ENCODE measurements around the gene FXYD2. TPM values are rescaled to one million over a fixed set of nuclear protein-coding genes. Genes with fewer than 3 reads are reported as not detected.

Gene FXYD2
- total RNA-seq, 2 experiments from 2014 or later, result 28.0 to 31.2 TPM

DNA sequence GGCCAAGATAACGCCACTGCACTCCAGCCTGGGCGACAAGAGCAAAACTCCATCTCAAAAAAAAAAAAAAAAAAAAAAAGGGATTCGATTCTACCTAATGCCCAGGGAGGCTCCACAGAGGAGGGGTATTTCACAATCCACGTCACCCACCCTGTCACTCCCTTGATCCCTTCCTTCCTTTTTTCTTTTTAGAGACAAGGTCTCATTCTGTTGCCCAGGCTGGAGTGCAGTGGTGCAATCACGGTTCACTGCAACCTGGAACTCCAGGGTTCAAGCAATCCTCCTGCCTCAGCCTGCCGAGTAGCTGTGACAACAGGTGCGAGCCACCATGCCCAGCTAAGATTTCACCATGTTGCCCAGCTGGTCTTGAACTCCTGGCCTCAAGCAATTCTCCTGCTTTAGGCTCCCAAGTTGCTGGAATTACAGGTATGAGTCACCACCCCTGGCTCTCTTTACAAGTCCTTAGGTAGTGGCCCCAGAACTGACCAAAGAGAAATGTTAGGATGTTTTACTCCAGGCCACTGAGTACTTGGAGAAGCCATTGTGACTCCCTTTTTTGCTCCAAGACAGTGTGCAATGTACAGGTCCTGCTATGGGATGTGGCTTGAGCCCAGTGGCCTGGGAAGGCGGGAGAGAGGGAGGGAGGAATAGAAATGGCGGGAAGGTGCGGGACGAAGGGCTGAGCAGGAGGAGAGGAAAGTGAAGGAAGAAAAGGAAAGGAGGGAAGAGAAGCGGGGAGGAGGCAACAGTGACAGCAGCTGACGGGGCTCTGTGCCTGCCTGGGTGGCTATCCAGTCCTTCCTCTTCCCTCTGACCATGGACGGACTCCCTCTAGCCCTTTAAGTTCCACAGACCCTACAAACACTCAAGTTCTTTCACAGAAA, 11.8 kb upstream of the FXYD2 start:
- POLR2A ChIA-PET, result no interaction called here
- DNase-seq, result no peak
- Mint-ChIP-seq H3K4me1 (peaks cover 13% of the 10 kb centered on the region), H3K4me3 (no peak overlapping the region), H3K9me3 (no peaks in the 10 kb centered on the region), H3K27me3 (peaks cover 8% of the 10 kb centered on the region), H3K27ac (no peak overlapping the region), H3K36me3 (no peaks in the 10 kb centered on the region)
- no peak for ATAC-seq (ENCODE audit: low read depth)

DNA sequence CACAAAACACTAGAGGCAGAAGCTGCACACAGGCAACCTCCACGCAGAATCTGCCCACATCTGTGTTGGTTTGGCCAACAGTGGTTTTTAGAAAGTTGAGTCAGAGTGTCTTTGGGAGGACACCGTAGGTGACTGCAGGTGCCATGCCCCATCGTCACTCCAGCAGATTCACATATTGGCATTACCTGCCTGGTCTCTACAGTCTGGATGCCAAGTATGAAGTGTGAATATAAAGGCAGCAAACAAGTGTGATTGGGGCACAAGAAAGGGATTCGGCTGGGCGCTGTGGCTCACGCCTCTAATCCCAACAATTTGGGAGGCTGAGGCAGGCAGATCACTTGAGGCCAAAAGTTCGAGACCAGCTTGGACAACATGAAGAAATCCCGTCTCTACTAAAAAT, 11.0 kb upstream of the FXYD2 start:
- H3K4me1 Mint-ChIP-seq, result peaks cover 20% of the 10 kb centered on the region
- peaks cover 8% of the 10 kb centered on the region for H3K27me3 Mint-ChIP-seq
- no peaks in the 10 kb centered on the region for H3K9me3 Mint-ChIP-seq
- POLR2A ChIA-PET, result interaction anchor here (1.6 kb wide), 1 partner anchor 106 kb away, joined by 3 read pairs; no protein-coding TSS in a partner anchor
- no peaks in the 10 kb centered on the region for H3K36me3 Mint-ChIP-seq
- DNase-seq, result no peak
- no peak overlapping the region for H3K4me3 Mint-ChIP-seq
- H3K27ac Mint-ChIP-seq, result no peak overlapping the region
- no peak for ATAC-seq (ENCODE audit: low read depth)

DNA sequence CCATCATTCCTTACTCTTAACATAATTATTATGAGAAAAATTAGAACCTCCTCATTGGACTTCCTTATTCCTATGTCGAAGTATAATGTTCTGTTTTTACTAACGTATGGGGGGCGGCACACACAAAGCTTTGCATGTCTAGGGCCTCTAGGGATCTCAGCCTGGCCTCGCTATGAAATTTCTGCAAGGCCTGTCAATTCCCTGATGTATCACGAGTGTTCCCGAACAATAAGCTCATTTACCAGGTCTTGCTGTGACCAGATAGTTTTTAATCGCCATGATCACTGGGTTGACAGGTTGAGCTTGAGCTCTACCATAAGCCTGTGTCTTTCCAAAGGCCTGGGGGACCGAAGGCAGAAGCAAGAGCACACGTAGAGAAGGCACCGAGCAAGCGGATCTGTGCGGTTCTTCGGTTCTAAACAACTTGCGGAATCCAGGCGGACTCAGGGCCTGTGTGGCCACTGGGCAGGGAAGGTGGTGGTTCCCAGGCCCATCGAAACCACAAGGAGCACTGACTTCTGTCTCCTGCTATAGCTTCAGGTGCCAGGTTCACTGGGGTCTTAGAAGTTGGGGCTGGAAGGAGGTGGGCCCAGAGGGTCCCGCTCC, 10.4 kb upstream of the FXYD2 start:
- Mint-ChIP-seq H3K36me3 (no peaks in the 10 kb centered on the region), H3K9me3 (no peaks in the 10 kb centered on the region), H3K4me3 (no peak overlapping the region), H3K27ac (no peak overlapping the region), H3K4me1 (peaks cover 27% of the 10 kb centered on the region), H3K27me3 (peaks cover 8% of the 10 kb centered on the region)
- POLR2A ChIA-PET, result interaction anchor here (1.6 kb wide), 1 partner anchor 107 kb away, joined by 3 read pairs; no protein-coding TSS in a partner anchor
- no peak for DNase-seq
- no peak for ATAC-seq (ENCODE audit: low read depth)

DNA sequence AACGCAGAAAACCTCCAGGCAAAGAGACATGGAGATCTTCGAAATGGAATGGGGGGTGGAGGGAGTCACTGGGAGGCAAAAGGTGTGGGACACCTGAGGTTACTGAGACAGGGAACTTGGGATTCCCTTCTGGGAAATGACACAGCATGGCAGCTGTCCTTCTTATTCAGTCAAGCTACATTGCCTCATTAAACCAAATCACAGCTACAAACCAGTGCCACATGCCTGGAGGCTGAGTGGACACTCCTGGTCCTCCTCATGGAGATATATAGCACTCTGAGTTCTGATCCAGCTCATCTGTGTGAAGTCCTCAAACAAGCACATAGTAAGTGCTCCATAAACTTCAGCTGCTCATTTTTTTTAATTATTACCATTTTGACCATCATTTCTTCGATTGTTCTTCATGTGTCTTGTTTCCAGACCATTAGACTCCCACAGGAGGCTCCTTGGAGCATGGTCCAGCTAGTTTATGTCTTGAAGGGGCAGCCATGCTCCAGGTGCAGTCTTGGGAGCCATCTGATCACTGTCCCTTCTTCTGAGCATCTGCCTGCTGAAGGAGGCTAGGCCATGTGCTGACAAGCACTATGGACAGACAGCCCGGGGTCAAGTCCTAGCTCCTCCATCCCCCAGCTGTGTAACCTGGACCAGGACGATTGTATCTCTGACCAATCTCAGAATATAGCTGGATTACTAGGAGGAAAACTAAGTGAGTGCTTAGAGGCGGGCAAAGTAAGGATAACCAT, 9.7 kb upstream of the FXYD2 start:
- POLR2A ChIA-PET, result interaction anchor here (1.6 kb wide), 1 partner anchor 107 kb away, joined by 3 read pairs; no protein-coding TSS in a partner anchor
- Mint-ChIP-seq H3K36me3 (no peaks in the 10 kb centered on the region), H3K4me1 (peaks cover 30% of the 10 kb centered on the region), H3K4me3 (no peak overlapping the region), H3K27me3 (peaks cover 8% of the 10 kb centered on the region), H3K9me3 (no peaks in the 10 kb centered on the region), H3K27ac (peak overlapping the region; percentile 65)
- no peak for DNase-seq
- no peak for ATAC-seq (ENCODE audit: low read depth)

DNA sequence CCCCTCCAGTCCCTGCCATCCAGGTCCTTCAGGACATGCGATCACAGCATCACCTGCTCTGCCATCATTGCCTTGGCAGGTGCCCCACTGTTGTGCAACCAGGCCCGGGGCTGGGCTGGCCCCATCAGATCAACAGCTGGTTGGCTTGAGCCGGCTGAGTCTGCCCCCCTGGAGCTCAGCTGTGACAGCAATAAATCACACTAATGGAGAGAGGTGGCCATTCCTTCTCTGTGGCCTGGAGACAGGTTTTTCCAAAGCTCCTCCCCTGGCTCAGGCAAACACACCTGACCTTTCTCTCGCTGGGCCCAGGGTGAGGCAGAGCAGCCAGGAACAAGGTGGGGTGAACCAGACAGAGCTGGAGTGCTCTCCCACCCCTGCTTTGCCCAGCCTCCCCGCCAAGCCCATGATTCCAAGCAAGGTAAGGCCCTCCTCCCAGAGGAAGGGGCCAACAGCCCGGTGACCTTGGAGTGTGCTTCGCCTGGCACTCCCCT, 8.9 kb upstream of the FXYD2 start:
- Mint-ChIP-seq H3K4me3 (no peak overlapping the region), H3K27me3 (peaks cover 6% of the 10 kb centered on the region), H3K36me3 (no peaks in the 10 kb centered on the region), H3K4me1 (peaks cover 33% of the 10 kb centered on the region), H3K9me3 (no peaks in the 10 kb centered on the region), H3K27ac (no peak overlapping the region)
- no peak for DNase-seq
- no peak for ATAC-seq (ENCODE audit: low read depth)
- POLR2A ChIA-PET, result interaction anchor here (0.8 kb wide), 1 partner anchor 9 kb away, joined by 3 read pairs; the partner anchor contains the start of gene FXYD2

DNA sequence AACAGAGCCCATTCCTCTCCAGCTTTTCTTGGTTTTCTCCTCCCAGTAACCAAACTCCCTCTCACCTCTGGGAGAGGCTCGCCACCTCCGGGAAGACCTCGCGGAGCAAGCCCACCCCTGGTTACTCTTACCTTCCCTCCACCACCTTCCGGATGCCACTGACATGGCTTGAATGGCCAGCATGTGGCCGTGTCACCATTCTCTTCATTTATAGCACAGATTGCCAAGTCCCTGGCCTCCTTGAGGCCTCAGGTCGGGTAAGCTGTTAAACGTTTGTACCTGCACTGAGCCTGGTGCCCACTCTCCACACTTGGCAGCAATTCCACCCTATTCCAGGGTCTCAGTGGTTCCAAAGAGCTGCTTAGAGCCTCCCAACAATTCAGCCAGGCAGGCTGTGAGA, 8.0 kb upstream of the FXYD2 start:
- Mint-ChIP-seq H3K9me3 (no peaks in the 10 kb centered on the region), H3K36me3 (no peaks in the 10 kb centered on the region), H3K4me1 (peaks cover 35% of the 10 kb centered on the region), H3K27ac (peak overlapping the region; percentile 73), H3K4me3 (no peak overlapping the region), H3K27me3 (peaks cover 2% of the 10 kb centered on the region)
- POLR2A ChIA-PET, result no interaction called here
- DNase-seq (no peak), ATAC-seq (ENCODE audit: low read depth) (no peak)

DNA sequence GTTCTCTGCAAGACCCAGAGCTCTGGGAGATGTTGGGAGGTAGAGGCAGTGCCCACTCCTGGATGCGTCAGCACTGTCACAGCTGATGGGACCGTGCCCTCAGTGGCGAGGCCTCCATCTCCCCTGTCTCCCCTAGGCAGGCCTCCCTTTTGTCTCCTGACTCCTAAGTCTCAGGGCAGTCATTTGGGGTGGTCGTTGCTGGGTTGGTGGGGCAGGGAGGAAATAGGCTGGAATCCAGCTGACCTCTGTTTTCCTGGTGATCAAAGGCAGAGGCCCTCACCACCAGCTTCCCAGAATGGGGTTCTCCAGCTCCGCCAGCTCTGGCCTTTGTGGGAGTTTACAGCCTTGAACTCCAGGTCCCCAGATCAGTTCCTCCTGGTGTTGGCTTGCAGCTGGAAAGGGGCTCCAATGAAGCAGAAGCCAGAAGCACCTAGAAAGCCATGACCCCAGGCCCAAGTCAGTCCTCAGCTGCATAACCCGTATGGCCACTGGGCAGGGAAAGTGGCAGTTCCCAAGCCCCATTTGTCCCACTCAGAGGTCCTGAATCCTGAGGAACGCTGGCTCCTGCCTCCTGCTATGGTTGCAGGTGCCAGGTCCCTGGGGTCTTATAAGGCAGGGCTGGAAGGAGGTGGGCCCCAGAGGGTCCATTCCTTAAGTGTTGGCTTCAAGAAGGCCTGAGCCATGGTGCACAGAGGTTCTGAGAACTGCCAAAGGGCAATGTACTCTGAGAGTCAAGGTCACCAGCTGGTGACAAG, 7.3 kb upstream of the FXYD2 start:
- H3K4me3 Mint-ChIP-seq, result no peak overlapping the region
- H3K4me1 Mint-ChIP-seq, result peaks cover 38% of the 10 kb centered on the region
- DNase-seq (peak; percentile 23), ATAC-seq (ENCODE audit: low read depth) (no peak)
- POLR2A ChIA-PET, result no interaction called here
- no peaks in the 10 kb centered on the region for H3K36me3 Mint-ChIP-seq
- H3K9me3 Mint-ChIP-seq, result no peaks in the 10 kb centered on the region
- peak overlapping the region; percentile 93 for H3K27ac Mint-ChIP-seq
- H3K27me3 Mint-ChIP-seq, result peaks cover 2% of the 10 kb centered on the region

DNA sequence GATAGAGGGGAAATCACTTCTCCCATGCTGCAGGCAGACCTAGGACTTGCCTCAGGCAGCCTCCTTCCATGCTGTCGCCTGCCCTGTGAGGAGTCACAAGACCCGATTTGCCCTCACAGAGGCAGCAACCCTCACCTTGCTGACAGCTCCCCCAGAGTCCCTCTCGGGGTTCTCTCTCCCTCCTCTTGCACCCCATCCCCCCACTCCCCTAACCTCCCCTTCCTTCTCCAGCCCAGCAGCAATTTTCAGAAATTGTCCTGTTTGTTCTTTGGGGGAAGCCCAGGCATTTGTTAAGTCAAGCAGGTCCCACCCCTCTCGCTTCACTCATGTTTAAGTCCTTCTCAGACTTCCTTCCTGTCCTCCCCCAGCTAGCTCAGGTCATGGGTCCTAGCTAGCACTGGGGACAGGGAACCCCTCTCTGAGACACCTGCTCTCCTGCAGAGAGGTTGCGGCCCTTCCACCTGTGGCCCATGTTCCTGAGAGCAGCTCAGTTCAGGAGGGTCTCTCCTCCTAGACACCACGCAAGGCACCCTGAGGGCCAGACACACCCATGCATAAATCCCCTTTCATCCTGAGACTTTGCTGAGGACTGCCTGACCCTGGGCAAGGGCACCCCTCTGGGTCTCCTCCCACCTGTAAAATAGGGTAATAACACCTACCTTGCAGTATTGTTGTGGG, 6.3 kb upstream of the FXYD2 start:
- POLR2A ChIA-PET, result interaction anchor here (0.7 to 1.3 kb wide), 2 partner anchors 79 to 222 kb away, joined by 3 to 4 read pairs; no protein-coding TSS in a partner anchor
- Mint-ChIP-seq H3K4me3 (peak overlapping the region; percentile 54), H3K4me1 (peaks cover 45% of the 10 kb centered on the region), H3K27me3 (no peaks in the 10 kb centered on the region), H3K36me3 (no peaks in the 10 kb centered on the region), H3K9me3 (no peaks in the 10 kb centered on the region), H3K27ac (peak overlapping the region; percentile 93)
- ATAC-seq (ENCODE audit: low read depth) (peak; percentile 20), DNase-seq (peak; percentile 43)

DNA sequence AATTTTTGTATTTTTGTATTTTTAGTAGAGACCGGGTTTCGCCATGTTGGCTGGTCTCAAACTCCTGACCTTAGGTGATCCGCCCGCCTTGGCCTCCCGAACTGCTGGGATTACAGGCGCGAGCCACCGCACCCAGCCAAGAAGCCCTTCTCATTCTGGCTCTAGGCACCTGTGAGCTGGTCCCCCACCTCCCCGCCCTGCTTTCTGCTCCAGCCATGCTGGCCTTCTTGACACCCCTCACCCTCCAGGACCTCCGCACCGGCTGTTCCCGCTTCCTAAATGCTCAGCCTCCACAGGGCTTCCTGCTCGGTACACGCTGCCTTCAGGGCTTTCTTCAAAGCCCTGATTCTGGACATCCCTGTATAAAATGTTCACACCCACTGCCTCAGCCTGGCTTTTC, 5.5 kb upstream of the FXYD2 start:
- ATAC-seq (ENCODE audit: low read depth), result no peak
- H3K27me3 Mint-ChIP-seq, result no peaks in the 10 kb centered on the region
- no peaks in the 10 kb centered on the region for H3K9me3 Mint-ChIP-seq
- POLR2A ChIA-PET, result interaction anchor here (1.3 kb wide), 1 partner anchor 223 kb away, joined by 4 read pairs; no protein-coding TSS in a partner anchor
- H3K4me3 Mint-ChIP-seq, result peak overlapping the region; percentile 54
- peak overlapping the region; percentile 93 for H3K27ac Mint-ChIP-seq
- H3K4me1 Mint-ChIP-seq, result peaks cover 47% of the 10 kb centered on the region
- peak; percentile 31 for DNase-seq
- H3K36me3 Mint-ChIP-seq, result no peaks in the 10 kb centered on the region

DNA sequence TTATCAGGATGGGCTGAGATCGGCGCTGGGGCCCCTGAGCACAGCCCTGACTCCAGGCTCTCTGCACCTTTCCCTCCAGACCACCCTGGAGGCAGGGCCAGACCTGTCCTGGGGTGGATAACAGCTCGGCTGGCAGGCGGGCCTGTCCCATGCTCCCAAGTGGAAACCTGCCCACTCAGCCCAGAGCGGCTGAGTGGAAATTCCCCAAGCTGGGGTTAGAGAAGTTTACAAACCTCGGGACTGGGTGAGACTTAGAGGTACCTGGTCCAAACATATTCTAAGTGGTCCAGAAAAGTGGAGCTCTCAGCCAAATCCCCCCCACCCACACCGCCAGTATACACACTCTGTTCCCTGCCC, 4.8 kb upstream of the FXYD2 start:
- Mint-ChIP-seq H3K9me3 (no peaks in the 10 kb centered on the region), H3K4me1 (peaks cover 52% of the 10 kb centered on the region), H3K27me3 (no peaks in the 10 kb centered on the region), H3K27ac (peak overlapping the region; percentile 94), H3K36me3 (no peaks in the 10 kb centered on the region), H3K4me3 (no peak overlapping the region)
- DNase-seq, result no peak
- POLR2A ChIA-PET, result interaction anchor here (1.3 kb wide), 1 partner anchor 156 kb away, joined by 4 read pairs; the partner anchor contains the start of gene IL10RA
- no peak for ATAC-seq (ENCODE audit: low read depth)

DNA sequence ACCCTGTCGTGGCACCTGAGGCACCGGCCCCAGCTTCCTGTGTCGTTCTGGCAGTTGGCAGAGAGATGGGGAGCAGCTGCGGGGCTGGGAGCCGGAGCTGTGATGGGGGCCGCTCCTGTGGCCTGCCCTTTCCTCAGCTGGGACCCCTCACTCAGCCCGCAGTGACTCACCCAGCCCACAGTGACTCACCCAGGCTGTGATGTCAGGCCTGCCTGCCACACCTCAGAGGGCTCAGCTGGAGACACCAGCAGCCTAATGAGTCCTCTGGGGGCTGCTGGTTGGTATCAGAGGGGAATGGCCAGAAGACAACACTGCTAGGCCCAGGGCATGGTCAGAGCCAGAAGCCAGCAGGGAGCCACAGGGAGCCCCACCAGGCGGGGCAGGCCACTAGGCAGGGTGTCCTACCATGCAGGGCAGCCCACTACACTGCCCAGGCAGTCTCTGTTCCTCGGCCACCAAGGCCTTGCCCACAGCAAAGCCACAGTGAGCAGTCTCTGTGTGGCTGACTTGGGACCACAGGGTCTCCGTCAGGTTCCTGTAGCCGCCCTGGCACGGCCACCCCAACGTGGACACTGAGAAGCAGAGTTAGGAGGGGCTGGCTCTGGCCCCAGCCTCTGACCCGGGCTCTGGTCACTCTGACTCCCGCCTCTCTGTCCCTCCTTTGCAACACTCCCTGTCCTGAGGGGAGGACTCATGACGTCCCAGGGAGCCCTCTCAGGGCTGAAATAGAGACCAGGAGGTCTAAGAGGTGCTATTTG, 4.2 kb upstream of the FXYD2 start:
- Mint-ChIP-seq H3K36me3 (no peaks in the 10 kb centered on the region), H3K4me1 (peaks cover 58% of the 10 kb centered on the region), H3K4me3 (peak overlapping the region; percentile 73), H3K27me3 (no peaks in the 10 kb centered on the region), H3K9me3 (no peaks in the 10 kb centered on the region), H3K27ac (peak overlapping the region; percentile 94)
- DNase-seq, result peak; percentile 84
- POLR2A ChIA-PET, result interaction anchor here (0.8 to 2.0 kb wide), 8 partner anchors 11 to 223 kb away, joined by 3 to 10 read pairs (median 5); partner anchors contain the start of gene IL10RA
- ATAC-seq (ENCODE audit: low read depth), result peak; percentile 93
